GM12878 (cell line): ENCODE measurements around the gene ACYP2. TPM values are rescaled to one million over a fixed set of nuclear protein-coding genes. Genes with fewer than 3 reads are reported as not detected.

Experiments used
- ATAC-seq: fragments of 200-7000 bp; cut with Tn5 transposase; 3 replicates; pipeline ENCODE4 v1.9.1; 2020; ENCODE audit warnings: mild to moderate bottlenecking, moderate library complexity
- BruUV-seq: library from RNA; stranded (reverse); fragments of 400-500 nt; replicated peaks from 2 replicates; lab custom pipeline; 2021; lab: Mats Ljungman, UMichigan
- CTCF ChIA-PET: fragments of 300-600 bp; sonication (Branson Sonifier 250); formaldehyde crosslinking; extraction: SDS; loops from one replicate; lab custom pipeline; 2021; ENCODE audit warnings: inconsistent platforms; lab: Yijun Ruan, JAX
- POLR2A ChIA-PET: fragments of 350-600 bp; formaldehyde crosslinking; extraction: SDS; loops from one replicate; lab custom pipeline; 2021; ENCODE audit warnings: inconsistent platforms; lab: Charles Lee
- RAD21 ChIA-PET: fragments of 300-600 bp; sonication (Branson Sonifier 250); formaldehyde crosslinking; loops from one replicate; lab custom pipeline; 2023; ENCODE audit warnings: antibody characterized with exemption; ENCODE audit not compliant: unreplicated experiment; lab: Charles Lee
- SMC1A ChIA-PET: fragments of 300-600 bp; sonication (Branson Sonifier 250); formaldehyde crosslinking; loops from one replicate; lab custom pipeline; 2023; ENCODE audit not compliant: unreplicated experiment, uncharacterized antibody; lab: Charles Lee
- DNase-seq: peaks from one replicate; pipeline ENCODE4 v3.0.0-alpha.2; 2011; ENCODE audit warnings: low read depth, low spot score
- FAIRE-seq: peaks from 3 replicates; lab custom pipeline; 2011; peaks lifted over from hg19 to GRCh38; lab: Jason Lieb, UNC
- H2AFZ ChIP-seq: 2 replicates; pipeline ENCODE4 v1.6.0; 2011; ENCODE audit warnings: low read depth, low read length, control low read depth; ENCODE audit not compliant: control insufficient read depth
- H3K27ac ChIP-seq: 2 replicates; pipeline ENCODE4 v1.5.1; 2011; ENCODE audit warnings: control low read depth; ENCODE audit not compliant: control insufficient read depth, insufficient read depth
- H3K27me3 ChIP-seq, 2 experiments: replicated peaks in 1 of 2; 2 replicates each; pipeline versions ENCODE4 v1.6.0 to v1.6.1; 2011; ENCODE audit warnings: low read length in 1 of 2; ENCODE audit not compliant: control insufficient read depth in 2 of 2, insufficient read depth in 2 of 2
- H3K36me3 ChIP-seq, 2 experiments: 2 replicates each; pipeline ENCODE4 v1.5.1; 2011; ENCODE audit warnings: low read length in 1 of 2; ENCODE audit not compliant: control insufficient read depth in 2 of 2, insufficient read depth in 2 of 2
- H3K4me1 ChIP-seq: 2 replicates; pipeline ENCODE4 v1.6.1; 2011; ENCODE audit warnings: mild to moderate bottlenecking, low read length, moderate library complexity, mixed read lengths; ENCODE audit not compliant: control insufficient read depth, insufficient read depth
- H3K4me2 ChIP-seq: 2 replicates; pipeline ENCODE4 v1.6.0; 2011; ENCODE audit warnings: control low read depth; ENCODE audit not compliant: control insufficient read depth, insufficient read depth
- H3K4me3 ChIP-seq: fragments of 200-600 bp; sonication (generic); 2 replicates; pipeline ENCODE4 v1.5.1; 2016
- H3K79me2 ChIP-seq: 2 replicates; pipeline ENCODE4 v1.6.0; 2011; ENCODE audit warnings: low read length; ENCODE audit not compliant: control insufficient read depth, insufficient read depth
- H3K9ac ChIP-seq: 2 replicates; pipeline ENCODE4 v1.8.0; 2011; ENCODE audit warnings: low read length, control low read depth, mixed read lengths; ENCODE audit not compliant: control insufficient read depth, insufficient read depth
- H3K9me3 ChIP-seq: replicated peaks from 3 replicates; pipeline ENCODE4 v1.5.1; 2011; ENCODE audit warnings: mild to moderate bottlenecking, low read length; ENCODE audit not compliant: control insufficient read depth, insufficient read depth
- H4K20me1 ChIP-seq: 2 replicates; pipeline ENCODE4 v1.6.0; 2011; ENCODE audit not compliant: control insufficient read depth, insufficient read depth
- CUX1 ChIP-seq: IDR thresholded peaks from 2 replicates; pipeline ENCODE4 v1.6.1; 2012; ENCODE audit warnings: improper control_type of control experiment, low read depth, low read length; ENCODE audit not compliant: insufficient replicate concordance
- ZBTB4 ChIP-seq: fragments of 450-650 bp; formaldehyde crosslinking; IDR thresholded peaks from 2 replicates; pipeline ENCODE4 v1.4.0; 2022; ENCODE audit warnings: mild to moderate bottlenecking, moderate library complexity
- WGBS: methylation state at CpG from one replicate; pipeline ENCODE4 v1.1.6; 2016; ENCODE audit warnings: low lambda C conversion rate; ENCODE audit not compliant: insufficient replicate concordance, insufficient coverage; ENCODE audit errors: missing lambda C conversion rate; 5-methylcytosine and 5-hydroxymethylcytosine counted together
- in situ Hi-C: fragments of 300-500 bp; cut with MboI; formaldehyde crosslinking; loops from 9 replicates; pipeline ENCODE4 v1.14.3; 2018; ENCODE audit warnings: mixed read lengths
- intact Hi-C: fragments of 100-400 bp; cut with micrococcal nuclease; formaldehyde crosslinking; loops from one replicate; pipeline ENCODE4 v1.14.2; 2022; ENCODE audit not compliant: unreplicated experiment
- polyA plus RNA-seq, 11 experiments: library from polyadenylated mRNA; depleted of rRNA in 4 of 11; unstranded in 6 of 11; stranded (reverse) in 5 of 11; fragments of >200 nt; fragmentation: Nextera tagmentation in 4 of 11; fragmentation: Illumina TruSeq in 1 of 11; extraction: Ambion mirVana in 4 of 11; extraction: Trizol in 1 of 11; gene quantifications; 1 replicate in 1 of 11; 2 replicates in 10 of 11; pipeline versions ENCODE4 v1.2.1 to v1.2.3, GENCODE V29; 2011 to 2016; ENCODE audit warnings: inconsistent platforms in 2 of 11, missing spikeins in 2 of 11, low read depth in 1 of 11
- total RNA-seq, 4 experiments: library from RNA; depleted of rRNA in 3 of 4; stranded (reverse); fragments of >200 nt in 3 of 4; fragmentation: Illumina TruSeq in 1 of 4; extraction: Trizol in 1 of 4; gene quantifications; 2 replicates each; pipeline versions ENCODE4 v1.2.1 to v1.2.3, GENCODE V29; 2013 to 2021

Gene ACYP2
- total and polyA plus RNA-seq, 10 of the 15 experiments (the other 5 are each of a cell fraction or from before 2014, with no cell fraction given) = 4.2 to 16.3 (median 9.0) TPM

- BruUV-seq = no TSS peak
- POLR2A ChIA-PET = no interaction called here
Observed at GRCh38 chr2:54313147-54313546, 197.7 kb downstream of the ACYP2 start.

More at GRCh38 chr2:54313147-54313546, 197.7 kb downstream of the ACYP2 start:
- TF ChIP-seq CUX1 (no peak), ZBTB4 (no peak)
- TF ChIP-seq, all 136 proteins: peak for 0
- in situ Hi-C loops = no loop called here
- 54% methylated on average over 9 of the region's 10 CpGs for WGBS
- Histone ChIP-seq H3K27me3 (no peaks in the 10 kb centered on the region; a peak in 1 of 4 replicates), H3K4me3 (no peak overlapping the region), H3K9ac (no peak overlapping the region), H3K4me1 (no peaks in the 10 kb centered on the region), H3K27ac (no peak overlapping the region), H3K36me3 (no peaks in the 10 kb centered on the region), H3K4me2 (no peak overlapping the region), H3K79me2 (no peaks in the 10 kb centered on the region), H4K20me1 (no peaks in the 10 kb centered on the region), H2AFZ (no peak overlapping the region), H3K9me3 (no peaks in the 10 kb centered on the region; the same call in 2 of the 3 replicates)
- FAIRE-seq (no peak), ATAC-seq (no peak), DNase-seq (no peak)
- ChIA-PET CTCF (no interaction called here), SMC1A (interaction anchor here (1.5 kb wide), 1 partner anchor 10 kb away, joined by 3 read pairs; no protein-coding TSS in a partner anchor), RAD21 (no interaction called here)
- intact Hi-C loops = no loop called here
